ENCODE measurements around the gene RNU2-63P.

DNA sequence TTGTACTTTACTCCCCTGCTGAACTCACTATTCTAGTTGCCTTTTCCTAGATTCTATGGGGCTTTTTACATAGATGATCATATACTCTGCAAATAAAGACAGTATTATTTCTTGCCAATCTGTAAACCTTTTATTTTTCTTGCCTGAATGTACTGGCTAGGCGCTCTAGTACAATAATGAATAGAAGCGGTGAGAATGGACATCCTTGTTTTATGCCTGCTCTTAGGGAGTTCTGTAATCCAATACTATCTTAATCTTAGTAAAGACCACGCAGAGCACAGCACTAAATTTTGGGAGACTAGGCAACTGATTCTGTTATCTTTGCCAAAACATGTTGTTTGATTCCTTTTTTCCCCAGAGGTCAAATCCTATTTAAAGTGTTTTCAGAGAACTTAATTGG is 32.2 kb upstream of the RNU2-63P start:
- TF ChIP-seq, protein P1, sequence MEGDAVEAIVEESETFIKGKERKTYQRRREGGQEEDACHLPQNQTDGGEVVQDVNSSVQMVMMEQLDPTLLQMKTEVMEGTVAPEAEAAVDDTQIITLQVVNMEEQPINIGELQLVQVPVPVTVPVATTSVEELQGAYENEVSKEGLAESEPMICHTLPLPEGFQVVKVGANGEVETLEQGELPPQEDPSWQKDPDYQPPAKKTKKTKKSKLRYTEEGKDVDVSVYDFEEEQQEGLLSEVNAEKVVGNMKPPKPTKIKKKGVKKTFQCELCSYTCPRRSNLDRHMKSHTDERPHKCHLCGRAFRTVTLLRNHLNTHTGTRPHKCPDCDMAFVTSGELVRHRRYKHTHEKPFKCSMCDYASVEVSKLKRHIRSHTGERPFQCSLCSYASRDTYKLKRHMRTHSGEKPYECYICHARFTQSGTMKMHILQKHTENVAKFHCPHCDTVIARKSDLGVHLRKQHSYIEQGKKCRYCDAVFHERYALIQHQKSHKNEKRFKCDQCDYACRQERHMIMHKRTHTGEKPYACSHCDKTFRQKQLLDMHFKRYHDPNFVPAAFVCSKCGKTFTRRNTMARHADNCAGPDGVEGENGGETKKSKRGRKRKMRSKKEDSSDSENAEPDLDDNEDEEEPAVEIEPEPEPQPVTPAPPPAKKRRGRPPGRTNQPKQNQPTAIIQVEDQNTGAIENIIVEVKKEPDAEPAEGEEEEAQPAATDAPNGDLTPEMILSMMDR (IDR thresholded peaks at IDR 0.05): no peak
- TF ChIP-seq POLR2AphosphoS5 (IDR thresholded peaks at IDR 0.05): no peak
- TF ChIP-seq EP300 (IDR thresholded peaks at IDR 0.05): no peak
